Measurements from ENCODE around the gene DNMT3L.
"Not testable (repeated sequence)": the region's sequence is repeated elsewhere in the genome, so short reads cannot be mapped to it uniquely, and the experiment has no call there.

Gene DNMT3L

DNA sequence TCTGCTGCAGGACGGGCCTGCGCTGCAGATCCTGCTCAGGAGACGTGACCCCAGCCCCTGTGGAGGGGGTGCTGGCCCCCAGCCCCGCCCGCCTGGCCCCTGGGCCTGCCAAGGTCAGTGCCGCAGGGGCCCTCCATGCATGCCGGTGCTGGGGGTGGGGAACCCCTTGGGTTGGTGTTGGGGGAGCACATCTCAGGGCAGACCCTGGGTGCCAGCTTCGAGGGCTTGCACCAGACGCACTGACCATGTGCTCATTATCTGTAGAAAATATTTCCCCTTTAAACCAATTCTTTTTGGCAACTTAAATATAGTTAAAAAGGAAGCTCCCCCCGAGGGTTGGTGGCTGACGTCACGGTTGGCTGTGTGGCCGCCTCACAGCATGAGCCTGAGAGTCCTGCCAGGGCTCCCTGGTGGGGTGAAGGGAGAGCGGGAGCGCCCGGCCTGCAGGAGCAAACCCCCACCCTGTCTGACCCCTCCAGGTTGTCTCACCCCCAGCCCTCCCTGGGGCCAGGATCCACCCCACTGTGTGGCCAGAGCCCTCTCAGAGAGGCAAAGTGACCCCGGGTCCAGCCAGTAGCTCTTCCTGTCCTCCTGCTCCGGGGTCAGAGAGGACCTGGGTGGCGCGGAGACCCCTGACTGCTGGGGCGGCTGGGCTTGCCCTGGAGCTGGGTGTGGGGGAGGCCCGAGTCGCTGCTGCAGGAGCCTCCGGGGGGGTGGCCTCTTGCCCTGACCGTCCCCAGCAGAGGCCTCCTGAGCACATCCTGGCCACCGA lies 32.9 kb upstream of the DNMT3L start:
- no peak for DNase-seq

DNA sequence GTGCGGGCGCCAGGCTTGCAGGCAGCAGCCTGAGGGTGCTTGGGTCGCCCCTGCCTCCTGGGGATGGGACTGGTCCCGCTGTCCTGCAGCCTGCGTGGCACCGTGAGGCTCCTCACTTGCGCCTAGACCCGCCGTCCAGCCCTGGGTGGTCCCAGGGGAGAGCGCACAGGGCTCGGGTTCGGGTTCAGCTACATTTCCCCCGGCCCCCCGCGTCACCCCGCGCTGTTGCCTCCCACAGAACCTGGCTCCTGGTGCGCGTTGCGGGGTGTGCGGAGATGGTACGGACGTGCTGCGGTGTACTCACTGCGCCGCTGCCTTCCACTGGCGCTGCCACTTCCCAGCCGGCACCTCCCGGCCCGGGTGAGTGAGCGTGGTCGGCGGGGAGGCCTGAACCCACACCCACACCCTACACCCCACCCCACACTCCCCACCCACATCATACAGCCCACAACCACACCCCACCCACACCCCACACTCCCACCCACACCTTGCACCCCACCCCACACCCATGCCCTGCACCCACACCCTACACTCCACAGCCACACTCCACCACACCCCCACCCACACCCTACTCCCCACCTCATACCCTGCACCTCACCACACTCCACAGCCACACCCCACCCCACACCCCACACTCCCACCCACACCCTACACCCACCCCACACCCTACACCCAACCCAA lies 32.0 kb upstream of the DNMT3L start:
- DNase-seq = peak in 3 of 5 experiments; percentile 25 to 66 (median 62)

DNA sequence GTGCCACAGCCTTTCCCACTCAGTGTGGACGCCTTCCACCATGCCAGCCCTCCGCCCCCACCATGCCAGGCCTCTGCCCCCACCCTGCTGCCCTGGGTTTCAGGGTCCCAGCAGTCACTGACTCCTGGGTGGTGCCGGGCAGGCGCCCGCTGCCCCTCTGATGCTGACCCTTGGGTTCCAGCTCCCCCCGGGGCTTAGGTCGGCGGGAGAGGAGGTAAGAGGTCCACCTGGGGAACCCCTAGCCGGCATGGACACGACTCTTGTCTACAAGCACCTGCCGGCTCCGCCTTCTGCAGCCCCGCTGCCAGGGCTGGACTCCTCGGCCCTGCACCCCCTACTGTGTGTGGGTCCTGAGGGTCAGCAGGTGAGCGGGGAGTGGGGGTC lies 31.1 kb upstream of the DNMT3L start:
- DNase-seq = no peak

DNA sequence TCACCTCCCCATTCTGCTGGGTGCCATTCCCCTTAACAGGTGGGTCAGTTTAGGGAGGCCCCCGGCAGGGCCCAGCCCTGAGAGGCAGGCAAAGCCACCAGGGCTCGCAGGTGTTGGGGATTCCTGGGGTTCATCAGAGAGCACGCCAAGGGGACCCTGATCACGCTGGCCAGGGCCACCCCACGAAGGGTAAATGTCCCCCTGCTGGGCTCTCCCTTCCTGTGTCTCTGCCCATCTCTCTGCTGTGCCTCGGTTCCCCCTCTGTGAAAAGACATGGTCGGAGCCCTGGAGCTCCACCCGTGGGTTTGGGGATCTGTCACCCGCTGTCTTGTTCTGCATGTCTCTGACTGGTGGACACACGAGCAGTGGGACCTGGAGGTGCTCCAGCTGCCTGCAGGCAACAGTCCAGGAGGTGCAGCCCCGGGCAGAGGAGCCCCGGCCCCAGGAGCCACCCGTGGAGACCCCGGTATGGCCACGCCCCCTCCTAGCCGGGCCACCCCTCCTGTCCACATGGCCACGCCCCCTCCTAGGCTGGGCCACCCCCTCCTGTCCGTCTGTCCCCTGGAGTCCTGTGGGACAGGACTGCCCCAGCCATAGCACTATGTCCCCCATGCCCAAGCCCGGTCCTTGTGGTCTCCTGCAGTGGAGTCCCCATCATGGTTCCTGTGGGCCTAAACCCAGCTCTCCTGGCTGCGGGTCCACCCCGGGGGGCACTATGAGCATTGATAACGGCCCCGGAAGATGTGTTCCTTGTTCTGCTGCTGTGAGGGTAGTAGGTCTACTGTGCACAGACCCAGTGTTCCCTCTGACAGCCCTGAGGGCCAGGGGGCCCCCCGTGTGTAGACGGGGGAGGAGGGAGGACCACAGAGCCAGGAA lies 30.5 kb upstream of the DNMT3L start:
- no peak for DNase-seq

DNA sequence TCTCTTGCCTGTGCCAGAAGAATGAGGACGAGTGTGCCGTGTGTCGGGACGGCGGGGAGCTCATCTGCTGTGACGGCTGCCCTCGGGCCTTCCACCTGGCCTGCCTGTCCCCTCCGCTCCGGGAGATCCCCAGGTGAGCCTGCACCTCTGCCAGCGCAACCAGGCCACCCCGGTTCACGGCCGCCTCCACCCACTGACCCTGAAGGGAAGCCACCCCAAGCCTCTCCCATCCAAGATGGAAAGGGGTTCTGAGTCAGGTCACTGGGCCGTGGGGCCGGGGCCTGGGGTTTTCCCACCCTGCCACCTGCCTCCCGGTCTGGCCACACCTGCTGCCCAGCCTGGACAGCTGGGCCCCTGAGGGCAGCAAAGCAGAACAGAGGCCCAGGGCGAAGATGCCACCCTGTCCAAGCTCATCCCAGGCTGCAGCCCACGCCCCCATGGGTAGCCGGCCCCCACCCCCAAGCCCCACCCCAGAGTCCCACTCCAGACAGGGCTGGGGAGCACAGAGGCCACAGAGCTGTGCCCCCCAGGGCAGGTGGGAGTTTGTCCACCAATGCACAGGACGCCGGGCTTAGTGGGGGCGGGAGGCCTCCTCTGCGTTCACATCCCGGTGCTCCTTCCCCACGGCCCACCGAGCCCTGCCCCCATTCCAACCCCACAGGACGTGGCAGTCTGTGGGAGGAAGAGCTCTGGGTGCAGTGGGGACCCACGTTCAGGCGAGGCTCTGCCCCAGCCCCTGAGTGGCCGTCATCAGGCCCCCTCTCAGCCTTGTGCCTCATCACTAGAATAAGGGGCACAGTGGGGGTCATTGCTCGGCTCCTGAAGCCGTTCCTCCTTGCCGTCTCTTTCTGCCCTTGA lies 29.6 kb upstream of the DNMT3L start:
- DNase-seq = no peak

DNA sequence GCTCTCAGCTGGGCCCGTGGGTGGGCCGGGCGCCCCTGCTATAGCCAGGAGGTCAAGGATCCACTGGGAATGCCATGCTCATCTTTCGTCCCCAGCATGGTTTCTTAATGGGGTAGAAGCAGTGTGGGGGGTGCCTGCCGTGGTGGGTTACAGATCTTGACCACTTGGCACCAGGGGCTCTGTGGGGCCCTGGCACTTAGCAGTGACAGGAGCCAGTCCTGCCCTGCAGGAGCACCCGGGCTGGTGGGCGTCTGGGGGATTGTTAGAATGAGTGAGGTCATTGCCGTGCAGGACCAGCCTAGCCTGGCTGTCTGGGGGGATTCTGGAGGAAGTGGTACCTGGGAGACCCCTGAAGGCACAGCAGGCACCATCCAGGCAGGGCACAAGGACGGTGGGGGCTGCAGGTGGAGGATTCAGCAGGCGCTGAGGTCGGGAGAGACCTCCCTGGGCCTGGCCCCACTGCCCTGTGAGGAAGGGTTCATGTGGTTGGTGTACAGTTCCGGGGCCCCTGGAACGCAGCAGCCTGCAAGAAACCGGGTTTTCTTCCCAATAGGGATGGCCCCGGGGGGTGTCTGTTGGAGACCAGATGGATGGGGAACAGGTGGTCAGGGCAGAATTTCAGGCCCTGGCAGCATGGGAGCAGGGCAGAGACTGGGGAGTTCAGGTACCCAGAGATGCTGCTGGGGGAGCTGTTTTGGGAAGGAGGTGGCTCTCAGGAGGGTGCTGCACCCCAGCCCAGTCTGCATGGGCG lies 28.8 kb upstream of the DNMT3L start:
- no peak for DNase-seq

DNA sequence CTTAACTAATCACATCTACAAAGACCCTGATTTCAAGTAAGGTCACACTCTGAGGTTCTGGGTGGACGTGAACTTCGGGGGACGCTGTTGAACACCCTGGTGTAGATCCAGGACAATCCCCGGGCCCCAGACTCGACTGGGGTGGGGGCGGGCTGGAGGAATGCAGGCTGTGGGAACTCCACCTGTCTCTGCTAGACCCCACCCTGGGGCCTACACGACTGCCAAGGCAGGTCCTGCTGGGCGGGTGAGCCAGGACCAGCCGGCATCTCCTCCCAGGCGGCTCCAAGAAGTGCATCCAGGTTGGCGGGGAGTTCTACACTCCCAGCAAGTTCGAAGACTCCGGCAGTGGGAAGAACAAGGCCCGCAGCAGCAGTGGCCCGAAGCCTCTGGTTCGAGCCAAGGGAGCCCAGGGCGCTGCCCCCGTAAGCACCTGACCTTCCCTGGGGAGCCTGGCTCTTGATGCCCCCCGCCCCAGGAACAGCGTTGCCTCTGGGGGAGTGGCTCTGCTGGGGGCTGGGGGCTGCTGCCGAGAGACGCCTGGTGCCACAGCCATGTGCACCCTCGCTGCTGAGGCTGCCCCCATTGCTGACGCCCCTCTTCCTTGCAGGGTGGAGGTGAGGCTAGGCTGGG lies 27.8 kb upstream of the DNMT3L start:
- no peak for DNase-seq

DNA sequence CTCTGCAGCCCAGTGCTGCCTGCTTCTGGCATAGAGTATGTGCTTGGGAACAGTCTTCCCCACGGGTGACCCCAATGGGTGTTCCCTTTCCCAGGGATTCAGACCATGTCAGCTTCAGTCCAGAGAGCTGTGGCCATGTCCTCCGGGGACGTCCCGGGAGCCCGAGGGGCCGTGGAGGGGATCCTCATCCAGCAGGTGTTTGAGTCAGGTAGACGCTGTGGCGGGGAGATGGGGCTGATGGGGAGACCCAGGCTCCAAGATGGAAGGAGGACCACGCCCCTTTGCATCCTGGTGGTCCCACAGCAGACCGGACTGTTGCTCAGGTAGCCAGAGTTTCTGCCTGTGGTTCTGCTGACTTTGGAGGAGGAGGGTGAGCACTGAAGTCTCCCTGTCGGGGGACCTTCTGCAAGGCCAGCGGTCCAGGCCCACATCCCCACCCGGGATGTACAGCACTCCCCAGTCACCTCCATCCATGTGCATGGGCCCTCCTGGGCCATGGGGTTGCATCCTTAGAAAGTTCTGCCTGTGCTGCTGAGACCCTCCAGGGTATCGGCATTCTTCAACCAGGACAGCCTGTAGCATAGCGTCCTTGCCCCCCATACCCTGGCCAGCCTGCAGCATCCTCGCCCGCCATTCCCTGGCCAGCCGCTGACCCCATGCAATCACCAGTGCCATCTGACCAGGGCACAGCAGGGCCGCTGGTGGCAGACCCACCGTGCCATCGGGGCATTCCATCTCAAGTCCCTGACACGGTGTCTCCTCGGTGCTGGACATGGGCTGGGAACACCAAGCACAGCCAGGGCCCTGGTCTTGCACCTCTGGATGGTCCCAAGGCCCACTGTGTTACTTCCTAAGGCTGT lies 26.8 kb upstream of the DNMT3L start:
- DNase-seq = no peak

DNA sequence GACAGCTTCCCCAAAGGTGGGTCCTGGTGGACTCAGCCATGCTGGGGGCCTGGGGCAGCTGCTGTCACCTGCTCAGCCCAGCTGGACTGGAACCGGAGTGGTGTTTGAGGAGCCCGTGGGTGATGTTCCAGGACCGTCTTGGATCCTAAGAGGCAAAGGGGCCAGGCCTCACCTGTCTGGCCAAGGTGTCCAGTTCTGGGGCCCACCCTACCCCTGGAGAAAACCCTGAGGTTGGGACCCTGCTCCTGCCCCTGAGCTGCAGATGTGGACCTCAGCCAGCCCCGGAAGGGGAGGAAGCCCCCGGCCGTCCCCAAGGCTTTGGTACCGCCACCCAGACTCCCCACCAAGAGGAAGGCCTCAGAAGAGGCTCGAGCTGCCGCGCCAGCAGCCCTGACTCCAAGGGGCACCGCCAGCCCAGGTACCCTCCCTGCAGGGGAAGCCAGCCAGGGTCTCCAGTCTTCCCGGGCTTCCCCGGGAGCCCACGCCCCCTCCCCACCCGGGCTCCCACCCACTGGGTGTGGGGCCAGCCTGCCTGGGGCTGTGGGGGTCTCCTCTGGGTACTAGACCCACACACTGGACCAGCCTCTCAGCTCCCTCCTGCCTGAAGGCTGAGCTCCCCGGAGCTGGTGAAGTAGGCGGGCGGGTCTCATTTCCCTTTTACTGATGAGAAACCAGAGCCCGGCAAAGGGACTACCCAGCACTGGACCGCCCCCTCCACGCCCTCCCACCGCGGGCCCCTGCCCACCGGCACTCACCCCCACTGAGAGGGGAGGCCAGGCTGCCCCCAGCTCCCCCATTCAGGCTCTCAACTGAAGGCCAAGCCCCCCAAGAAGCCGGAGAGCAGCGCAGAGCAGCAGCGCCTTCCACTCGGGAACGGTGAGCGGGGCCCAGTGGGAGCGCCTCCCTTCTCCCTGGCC lies 25.3 kb upstream of the DNMT3L start:
- DNase-seq = no peak

DNA sequence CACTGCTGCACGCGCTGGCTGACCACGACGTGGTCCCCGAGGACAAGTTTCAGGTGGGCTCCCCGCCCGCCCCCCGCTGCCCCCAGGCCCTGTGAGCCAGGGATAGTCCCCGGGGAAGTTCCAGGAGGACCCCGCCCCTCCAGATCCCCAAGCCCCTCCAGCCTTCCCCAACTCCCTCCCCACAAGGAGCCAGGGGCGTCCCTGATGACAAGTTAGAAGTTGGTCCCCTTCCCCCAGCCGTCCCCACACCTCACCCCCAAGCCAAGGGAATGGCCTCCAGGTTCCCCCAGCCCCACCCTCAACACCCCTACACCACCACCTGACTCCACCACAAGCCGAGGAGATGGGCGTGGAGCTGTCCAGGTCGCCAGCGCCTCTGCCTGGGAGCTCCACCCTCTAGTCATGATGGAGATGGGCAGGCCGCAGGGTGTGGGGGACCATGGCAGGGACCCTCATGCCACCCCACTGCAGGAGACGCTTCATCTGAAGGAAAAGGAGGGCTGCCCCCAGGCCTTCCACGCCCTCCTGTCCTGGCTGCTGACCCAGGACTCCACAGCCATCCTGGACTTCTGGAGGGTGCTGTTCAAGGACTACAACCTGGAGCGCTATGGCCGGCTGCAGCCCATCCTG lies 24.5 kb upstream of the DNMT3L start:
- DNase-seq = no peak

DNA sequence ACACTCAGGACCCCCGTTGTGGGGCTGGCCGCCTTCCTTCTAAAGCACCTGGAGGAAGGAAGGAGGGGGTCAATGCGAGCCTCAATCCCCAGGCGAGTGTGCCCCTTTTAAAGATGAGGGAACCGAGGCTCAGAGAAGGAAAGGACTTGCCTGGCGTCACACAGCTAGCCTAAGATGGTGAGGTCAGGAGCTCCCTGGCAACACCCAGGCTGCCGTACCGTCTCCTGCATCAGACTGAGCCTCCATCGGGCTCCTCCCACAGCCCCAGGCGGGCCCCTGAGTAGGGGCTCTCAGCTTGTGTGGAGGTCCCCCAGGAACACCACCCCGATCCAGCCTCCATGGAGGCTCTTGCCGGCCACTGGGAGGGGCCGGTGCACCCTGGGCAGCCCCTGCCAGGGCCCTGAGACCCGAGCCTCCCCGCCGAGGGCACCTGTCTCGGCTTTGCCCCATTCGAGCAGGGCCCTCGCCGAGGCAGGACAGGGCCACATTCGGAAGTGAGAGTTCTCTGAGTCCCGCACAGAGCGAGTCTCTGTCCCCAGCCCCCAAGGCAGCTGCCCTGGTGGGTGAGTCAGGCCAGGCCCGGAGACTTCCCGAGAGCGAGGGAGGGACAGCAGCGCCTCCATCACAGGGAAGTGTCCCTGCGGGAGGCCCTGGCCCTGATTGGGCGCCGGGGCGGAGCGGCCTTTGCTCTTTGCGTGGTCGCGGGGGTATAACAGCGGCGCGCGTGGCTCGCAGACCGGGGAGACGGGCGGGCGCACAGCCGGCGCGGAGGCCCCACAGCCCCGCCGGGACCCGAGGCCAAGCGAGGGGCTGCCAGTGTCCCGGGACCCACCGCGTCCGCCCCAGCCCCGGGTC lies 23.7 kb upstream of the DNMT3L start, which contains the start of gene AIRE:
Gene AIRE (plus strand): TSS at position 739 of the 855 bp plus-strand sequence. CDS start 131 bp downstream, outside the sequence.
- DNase-seq = no peak

DNA sequence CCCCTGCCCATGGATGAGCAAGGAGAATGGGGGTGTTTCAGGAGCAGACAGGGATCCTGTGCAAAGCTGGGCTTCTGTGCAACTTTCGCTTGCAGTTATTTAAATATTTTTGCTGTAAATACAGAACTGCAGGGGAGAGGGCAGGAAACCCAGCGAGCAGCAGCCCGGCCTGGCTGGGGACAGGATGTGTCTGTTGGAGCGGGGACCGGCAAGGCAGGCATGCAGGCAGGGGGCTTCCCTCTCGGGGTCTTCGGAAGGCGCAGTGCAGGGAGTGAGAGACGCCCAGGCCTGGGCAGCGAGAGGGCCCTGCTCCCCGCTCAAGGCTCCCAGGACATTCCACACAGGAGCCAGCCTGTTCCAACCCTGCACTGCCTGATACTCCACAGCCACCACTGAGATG lies 22.3 kb upstream of the DNMT3L start:
- DNase-seq = no peak

DNA sequence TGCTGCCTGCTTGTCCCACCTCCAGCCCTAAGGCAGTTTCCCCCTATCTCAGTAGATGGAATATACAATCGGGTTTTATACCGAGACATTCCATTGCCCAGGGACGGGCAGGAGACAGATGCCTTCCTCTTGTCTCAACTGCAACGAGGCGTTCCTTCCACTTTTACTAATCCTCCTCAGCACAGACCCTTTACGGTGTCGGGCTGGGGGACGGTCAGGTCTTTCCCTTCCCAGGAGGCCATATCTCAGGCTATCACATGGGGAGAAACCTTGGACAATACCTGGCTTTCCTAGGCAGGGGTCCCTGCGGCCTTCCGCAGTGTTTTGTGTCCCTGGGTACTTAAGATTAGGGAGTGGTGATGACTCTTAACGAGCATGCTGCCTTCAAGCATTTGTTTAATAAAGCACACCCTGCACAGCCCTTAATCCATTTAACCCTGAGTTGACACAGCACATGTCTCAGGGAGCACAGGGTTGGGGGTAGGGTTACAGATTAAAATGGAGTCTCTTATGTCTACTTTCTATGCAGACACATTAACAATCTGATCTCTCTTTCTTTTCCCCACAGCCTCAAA lies 21.6 kb upstream of the DNMT3L start:
- DNase-seq = not testable (repeated sequence)

DNA sequence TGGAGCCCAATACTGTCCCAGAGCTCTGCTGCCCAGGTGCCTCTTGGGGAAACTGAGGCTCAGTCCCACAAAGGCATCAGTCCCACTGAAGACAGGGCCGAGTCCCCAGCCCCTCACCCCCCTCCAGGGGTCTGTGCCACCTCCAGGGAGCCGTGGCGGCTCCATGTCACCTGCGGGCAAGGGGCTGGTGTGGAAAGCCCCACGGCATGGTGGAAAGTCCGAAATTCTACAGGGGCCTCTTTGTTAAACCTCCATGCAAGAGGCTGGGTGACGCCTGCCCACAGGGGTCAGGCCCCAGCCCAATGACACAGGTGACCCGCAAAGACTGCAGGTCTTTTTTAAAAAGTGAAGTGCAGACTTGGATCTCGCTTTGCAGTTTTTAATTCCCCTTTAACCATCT lies 20.7 kb upstream of the DNMT3L start:
- no peak for DNase-seq

DNA sequence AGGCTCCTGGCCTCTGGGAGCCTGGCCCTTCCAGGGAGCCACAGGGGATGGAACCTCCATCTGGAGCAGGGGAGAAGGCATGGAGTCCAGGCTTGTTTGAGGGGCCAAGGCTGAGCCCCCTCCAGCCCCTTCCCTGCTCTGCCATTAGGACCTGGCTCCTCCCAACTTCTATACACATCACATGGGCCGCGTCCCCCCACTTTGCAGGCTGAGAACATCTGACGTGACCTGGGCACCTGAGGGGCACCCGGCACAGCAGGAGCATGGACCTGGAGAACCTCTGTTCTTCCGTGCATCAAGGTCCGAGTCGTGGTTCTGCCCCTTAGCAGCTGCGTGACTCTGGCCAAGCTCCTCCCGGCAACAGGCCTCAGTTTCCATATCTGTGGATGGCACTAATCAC lies 20.1 kb upstream of the DNMT3L start:
- DNase-seq = no peak

DNA sequence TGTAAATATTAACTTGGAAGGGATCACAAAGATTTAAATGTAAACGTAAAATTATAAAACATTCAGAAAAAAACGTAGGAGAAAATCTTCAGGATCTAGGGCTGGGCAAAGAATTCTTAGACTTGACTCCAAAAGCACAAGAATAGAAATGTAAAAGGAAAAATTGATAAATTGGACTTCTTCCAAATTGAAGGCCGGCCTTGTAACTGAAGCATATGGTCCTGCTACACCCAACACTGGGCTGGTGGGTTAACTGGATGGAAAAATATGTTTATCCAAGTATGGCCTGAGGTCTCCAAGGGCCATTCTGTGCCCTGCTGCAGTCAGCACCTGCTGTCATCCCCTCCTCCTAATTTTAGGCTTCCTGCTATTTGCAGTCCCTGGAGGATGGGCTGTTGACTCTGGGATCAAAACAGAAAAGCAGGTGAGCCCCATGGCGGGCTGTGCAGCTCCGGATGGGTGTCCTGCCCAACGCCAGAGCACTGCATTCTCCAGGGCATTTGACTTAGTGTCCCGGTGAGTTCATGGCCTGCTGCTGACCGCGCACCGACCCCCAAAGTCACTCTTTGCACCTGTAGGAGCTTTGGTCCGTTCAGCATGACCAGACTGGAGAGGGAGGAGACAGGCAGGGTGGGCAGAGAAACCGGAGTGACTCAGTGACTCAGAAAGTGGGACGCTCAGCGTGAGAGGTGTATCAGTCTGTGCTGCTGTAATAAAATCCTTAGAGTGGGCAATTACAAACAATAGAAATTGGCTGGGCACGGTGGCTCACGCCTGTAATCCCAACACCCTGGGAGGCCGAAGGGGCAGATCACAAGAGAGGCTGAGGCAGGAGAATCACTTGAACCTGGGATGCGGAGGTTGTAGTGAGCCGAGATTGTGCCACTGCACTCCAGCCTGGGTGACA lies 17.9 kb upstream of the DNMT3L start:
- DNase-seq = no peak
